Left lung (tissue), 10 donors: Measurements from ENCODE around the gene C14orf132. TPM values are rescaled to one million over a fixed set of nuclear protein-coding genes. Genes with fewer than 3 reads are reported as not detected.

Source experiments
- ATAC-seq: fragments of 200-7000 bp; cut with Tn5 transposase; one replicate; pipeline ENCODE4 v1.9.1; 2020; ENCODE audit warnings: moderate library complexity
- DNase-seq, 4 donors: peaks; one replicate each; pipeline ENCODE4 v3.0.0-alpha.2; 2013 to 2020
- H3K27ac ChIP-seq, 2 donors: fragments of 200-600 bp; sonication (generic) in 1 of 2; one replicate each; pipeline versions ENCODE4 v1.5.0 to v1.8.0; 2020 to 2021
- H3K27me3 ChIP-seq, 2 donors: fragments of 200-600 bp; sonication (generic) in 1 of 2; one replicate each; pipeline versions ENCODE4 v1.5.0 to v1.8.0; 2020 to 2021
- H3K36me3 ChIP-seq, 2 donors: fragments of 200-600 bp; sonication (generic) in 1 of 2; one replicate each; pipeline versions ENCODE4 v1.5.0 to v1.8.0; 2020 to 2021
- H3K4me1 ChIP-seq, 2 donors: fragments of 200-600 bp; one replicate each; pipeline ENCODE4 v1.8.0; 2021
- H3K4me3 ChIP-seq, 2 donors: fragments of 200-600 bp; sonication (generic) in 1 of 2; one replicate each; pipeline versions ENCODE4 v1.5.0 to v1.8.0; 2020 to 2021; ENCODE audit warnings: mild to moderate bottlenecking in 1 of 2
- H3K9me3 ChIP-seq, 2 donors: fragments of 200-600 bp; sonication (generic) in 1 of 2; one replicate each; pipeline versions ENCODE4 v1.5.0 to v1.8.0; 2020 to 2021
- intact Hi-C, 2 donors: fragments of 100-400 bp; cut with DNase I; formaldehyde crosslinking; loops; one replicate each; pipeline versions ENCODE4 v1.11.2 to v1.14.2; 2022
- polyA plus RNA-seq, 6 donors: library from polyadenylated mRNA; unstranded; fragments of 120-200 nt; gene quantifications; one replicate each; pipeline ENCODE4 v1.2.1, GENCODE V29; 2013; ENCODE audit not compliant: insufficient read length in 6 of 6
- total RNA-seq, 2 donors: library from RNA; stranded (reverse); fragmentation: NEBNext Ultra II Directional; extraction: Animal tissue kit (Norgen Biotek cat#: 25700); gene quantifications; one replicate each; pipeline ENCODE4 v1.2.1, GENCODE V29; 2021
- TF ChIP-seq, protein P1 (sequence below), 2 donors: fragments of 200-600 bp; sonication (generic) in 1 of 2; IDR thresholded peaks; one replicate each; pipeline versions ENCODE4 v1.5.0 to v1.8.0; 2021; ENCODE audit warnings: antibody characterized with exemption in 2 of 2
- donor health status: DM: no; HTN: yes; CAD: no.
- donor health status: DM: no; HTN: no; CAD: no.

C14orf132 gene
- total and polyA plus RNA-seq, 8 donors: 23.2 to 87.8 (median 34.0) TPM

DNA sequence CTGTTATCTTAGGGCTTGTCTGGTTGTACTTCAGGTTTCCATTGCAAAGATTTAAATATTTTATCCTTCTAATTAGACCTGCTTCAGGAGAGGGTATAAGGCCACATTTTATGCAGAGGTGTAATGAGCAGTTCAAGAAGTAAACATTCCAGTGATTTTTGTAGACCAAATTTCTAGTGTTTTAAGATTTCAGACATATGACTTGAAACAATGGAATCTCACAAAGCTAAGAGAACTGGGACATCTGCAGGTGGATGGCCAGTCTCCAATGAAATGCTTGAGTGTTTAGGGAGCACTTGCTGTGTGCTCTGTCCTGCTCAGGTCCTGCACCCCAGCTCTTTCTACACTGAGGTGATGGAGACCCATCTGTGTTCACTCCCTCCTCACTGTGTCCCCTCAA, 7.9 kb downstream of the C14orf132 start:
- Histone ChIP-seq H3K4me3 (no peak overlapping the region), H3K27ac (no peak overlapping the region), H3K9me3 (no peaks in the 10 kb centered on the region), H3K36me3 (no peaks in the 10 kb centered on the region), H3K4me1 (peaks cover 0 to 7% of the 10 kb centered on the region in 2 donors), H3K27me3 (no peaks in the 10 kb centered on the region)
- intact Hi-C loops: no loop called here
- TF ChIP-seq, protein P1, sequence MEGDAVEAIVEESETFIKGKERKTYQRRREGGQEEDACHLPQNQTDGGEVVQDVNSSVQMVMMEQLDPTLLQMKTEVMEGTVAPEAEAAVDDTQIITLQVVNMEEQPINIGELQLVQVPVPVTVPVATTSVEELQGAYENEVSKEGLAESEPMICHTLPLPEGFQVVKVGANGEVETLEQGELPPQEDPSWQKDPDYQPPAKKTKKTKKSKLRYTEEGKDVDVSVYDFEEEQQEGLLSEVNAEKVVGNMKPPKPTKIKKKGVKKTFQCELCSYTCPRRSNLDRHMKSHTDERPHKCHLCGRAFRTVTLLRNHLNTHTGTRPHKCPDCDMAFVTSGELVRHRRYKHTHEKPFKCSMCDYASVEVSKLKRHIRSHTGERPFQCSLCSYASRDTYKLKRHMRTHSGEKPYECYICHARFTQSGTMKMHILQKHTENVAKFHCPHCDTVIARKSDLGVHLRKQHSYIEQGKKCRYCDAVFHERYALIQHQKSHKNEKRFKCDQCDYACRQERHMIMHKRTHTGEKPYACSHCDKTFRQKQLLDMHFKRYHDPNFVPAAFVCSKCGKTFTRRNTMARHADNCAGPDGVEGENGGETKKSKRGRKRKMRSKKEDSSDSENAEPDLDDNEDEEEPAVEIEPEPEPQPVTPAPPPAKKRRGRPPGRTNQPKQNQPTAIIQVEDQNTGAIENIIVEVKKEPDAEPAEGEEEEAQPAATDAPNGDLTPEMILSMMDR (IDR thresholded peaks at IDR 0.05): no peak
- DNase-seq: no peak
- ATAC-seq: no peak

GRCh38 chr14:96049932-96050331, 10.8 kb downstream of the C14orf132 start:
- Histone ChIP-seq H3K4me1 (peaks cover 0 to 7% of the 10 kb centered on the region in 2 donors), H3K27me3 (no peaks in the 10 kb centered on the region), H3K27ac (no peak overlapping the region), H3K36me3 (no peaks in the 10 kb centered on the region), H3K9me3 (no peaks in the 10 kb centered on the region), H3K4me3 (no peak overlapping the region)
- intact Hi-C loops: no loop called here
- TF ChIP-seq, protein P1 (IDR thresholded peaks at IDR 0.05): no peak
- ATAC-seq (no peak), DNase-seq (no peak)

DNA sequence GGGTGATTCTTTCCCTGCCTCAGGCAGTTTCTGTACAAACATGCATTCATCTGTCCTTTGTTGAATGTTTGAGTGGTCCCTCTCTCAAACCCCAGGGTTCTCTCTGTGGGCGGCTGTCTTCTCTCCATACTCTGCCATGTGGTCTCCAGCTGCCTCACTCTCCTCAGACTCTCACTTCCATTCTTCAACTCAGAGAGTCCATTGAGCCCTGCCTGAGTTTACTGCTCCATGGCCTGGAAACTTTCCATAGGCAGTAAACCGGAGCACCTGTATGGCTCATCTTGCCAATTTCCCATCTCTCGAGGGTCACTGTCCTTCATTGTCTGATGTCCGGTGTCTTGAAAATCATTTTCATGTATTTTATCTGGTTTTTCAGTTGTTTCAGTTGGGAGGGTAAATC, 11.3 kb downstream of the C14orf132 start:
- intact Hi-C loops: no loop called here
- no peaks in the 10 kb centered on the region for H3K9me3 ChIP-seq
- ATAC-seq: no peak
- no peaks in the 10 kb centered on the region for H3K27me3 ChIP-seq
- no peak overlapping the region for H3K27ac ChIP-seq
- H3K4me1 ChIP-seq: peaks cover 0 to 7% of the 10 kb centered on the region in 2 donors
- TF ChIP-seq, protein P1 (IDR thresholded peaks at IDR 0.05): no peak
- no peak overlapping the region for H3K4me3 ChIP-seq
- no peaks in the 10 kb centered on the region for H3K36me3 ChIP-seq
- DNase-seq: no peak

- TF ChIP-seq, protein P1 (IDR thresholded peaks at IDR 0.05): no peak
- no peak overlapping the region for H3K4me3 ChIP-seq
- no peaks in the 10 kb centered on the region for H3K27me3 ChIP-seq
- ATAC-seq: no peak
- no peak overlapping the region for H3K27ac ChIP-seq
- no peaks in the 10 kb centered on the region for H3K36me3 ChIP-seq
- DNase-seq: no peak
- H3K4me1 ChIP-seq: peaks cover 0 to 7% of the 10 kb centered on the region in 2 donors
- no peaks in the 10 kb centered on the region for H3K9me3 ChIP-seq
- intact Hi-C loops: no loop called here
Measured at GRCh38 chr14:96051231-96051630, 12.1 kb downstream of the C14orf132 start.

GRCh38 chr14:96051642-96052540, 12.7 kb downstream of the C14orf132 start:
- H3K27ac ChIP-seq: no peak overlapping the region
- intact Hi-C loops: no loop called here
- no peak overlapping the region for H3K4me3 ChIP-seq
- no peaks in the 10 kb centered on the region for H3K9me3 ChIP-seq
- DNase-seq (no peak), ATAC-seq (no peak)
- peaks cover 0 to 7% of the 10 kb centered on the region in 2 donors for H3K4me1 ChIP-seq
- no peaks in the 10 kb centered on the region for H3K36me3 ChIP-seq
- TF ChIP-seq, protein P1 (IDR thresholded peaks at IDR 0.05): no peak
- H3K27me3 ChIP-seq: no peaks in the 10 kb centered on the region
